ENCODE data around the gene DCBLD1. TPM values are rescaled to one million over a fixed set of nuclear protein-coding genes. Genes with fewer than 3 reads are reported as not detected.

DCBLD1 gene
- total RNA-seq, 2 donors from 2014 or later, result 6.3 to 7.1 TPM

- TF ChIP-seq, protein P1, sequence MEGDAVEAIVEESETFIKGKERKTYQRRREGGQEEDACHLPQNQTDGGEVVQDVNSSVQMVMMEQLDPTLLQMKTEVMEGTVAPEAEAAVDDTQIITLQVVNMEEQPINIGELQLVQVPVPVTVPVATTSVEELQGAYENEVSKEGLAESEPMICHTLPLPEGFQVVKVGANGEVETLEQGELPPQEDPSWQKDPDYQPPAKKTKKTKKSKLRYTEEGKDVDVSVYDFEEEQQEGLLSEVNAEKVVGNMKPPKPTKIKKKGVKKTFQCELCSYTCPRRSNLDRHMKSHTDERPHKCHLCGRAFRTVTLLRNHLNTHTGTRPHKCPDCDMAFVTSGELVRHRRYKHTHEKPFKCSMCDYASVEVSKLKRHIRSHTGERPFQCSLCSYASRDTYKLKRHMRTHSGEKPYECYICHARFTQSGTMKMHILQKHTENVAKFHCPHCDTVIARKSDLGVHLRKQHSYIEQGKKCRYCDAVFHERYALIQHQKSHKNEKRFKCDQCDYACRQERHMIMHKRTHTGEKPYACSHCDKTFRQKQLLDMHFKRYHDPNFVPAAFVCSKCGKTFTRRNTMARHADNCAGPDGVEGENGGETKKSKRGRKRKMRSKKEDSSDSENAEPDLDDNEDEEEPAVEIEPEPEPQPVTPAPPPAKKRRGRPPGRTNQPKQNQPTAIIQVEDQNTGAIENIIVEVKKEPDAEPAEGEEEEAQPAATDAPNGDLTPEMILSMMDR (IDR thresholded peaks at IDR 0.05), result no peak
- H3K4me1 ChIP-seq, result no peaks in the 10 kb centered on the region
- no peaks in the 10 kb centered on the region for H3K36me3 ChIP-seq
- no peaks in the 10 kb centered on the region for H3K27me3 ChIP-seq
- DNase-seq (ENCODE audit: low spot score), result no peak
- no peak overlapping the region for H3K27ac ChIP-seq
- H3K9me3 ChIP-seq, result no peaks in the 10 kb centered on the region
- H3K4me3 ChIP-seq, result no peak overlapping the region
These were observed 25.5 kb upstream of the DCBLD1 start for GRCh38 chr6:117456998-117457397.

GRCh38 chr6:117459204-117459944 lies 23.1 kb upstream of the DCBLD1 start:
- no peak overlapping the region for H3K27ac ChIP-seq
- DNase-seq (ENCODE audit: low spot score), result no peak
- TF ChIP-seq, protein P1 (IDR thresholded peaks at IDR 0.05), result no peak
- H3K36me3 ChIP-seq, result no peaks in the 10 kb centered on the region
- no peaks in the 10 kb centered on the region for H3K4me1 ChIP-seq
- no peaks in the 10 kb centered on the region for H3K9me3 ChIP-seq
- H3K27me3 ChIP-seq, result no peaks in the 10 kb centered on the region
- H3K4me3 ChIP-seq, result no peak overlapping the region

- Histone ChIP-seq H3K4me3 (no peak overlapping the region), H3K4me1 (no peaks in the 10 kb centered on the region), H3K27me3 (no peaks in the 10 kb centered on the region), H3K36me3 (no peaks in the 10 kb centered on the region), H3K9me3 (no peaks in the 10 kb centered on the region), H3K27ac (no peak overlapping the region)
- TF ChIP-seq, protein P1 (IDR thresholded peaks at IDR 0.05), result no peak
- DNase-seq (ENCODE audit: low spot score), result no peak
These were observed 18.5 kb upstream of the DCBLD1 start for GRCh38 chr6:117463762-117464665.

DNA sequence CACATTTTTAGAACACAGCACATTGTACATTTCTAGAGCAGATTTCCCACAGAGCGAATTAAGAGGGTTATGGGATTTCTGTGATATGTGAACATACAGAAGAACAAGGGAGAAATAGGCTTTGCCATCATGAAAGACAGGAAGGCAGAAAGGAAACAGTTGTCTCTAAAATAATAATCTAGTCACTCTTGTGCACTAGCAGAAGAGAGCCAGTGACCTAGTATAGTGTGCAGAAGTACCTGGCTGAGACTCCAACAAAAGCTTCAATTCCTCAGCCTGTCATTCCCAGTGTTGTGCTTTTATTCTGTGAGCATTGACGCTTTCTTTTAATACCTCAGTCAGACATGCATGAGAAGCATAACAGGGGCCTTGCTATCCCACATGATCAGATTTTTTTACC lies 17.8 kb upstream of the DCBLD1 start:
- Histone ChIP-seq H3K27ac (no peak overlapping the region), H3K27me3 (no peaks in the 10 kb centered on the region), H3K4me3 (no peak overlapping the region), H3K9me3 (no peaks in the 10 kb centered on the region), H3K4me1 (no peaks in the 10 kb centered on the region), H3K36me3 (no peaks in the 10 kb centered on the region)
- no peak for DNase-seq (ENCODE audit: low spot score)
- TF ChIP-seq, protein P1 (IDR thresholded peaks at IDR 0.05), result no peak

- Histone ChIP-seq H3K4me1 (no peaks in the 10 kb centered on the region), H3K9me3 (no peaks in the 10 kb centered on the region), H3K36me3 (no peaks in the 10 kb centered on the region), H3K27ac (no peak overlapping the region), H3K27me3 (no peaks in the 10 kb centered on the region), H3K4me3 (no peak overlapping the region)
- TF ChIP-seq, protein P1 (IDR thresholded peaks at IDR 0.05), result no peak
- no peak for DNase-seq (ENCODE audit: low spot score)
These were observed 16.8 kb upstream of the DCBLD1 start for GRCh38 chr6:117465691-117466090.

Data from right atrium auricular region (tissue), 2 donors.